H1 (cell line): ENCODE results near the gene PLPP2. TPM values are rescaled to one million over a fixed set of nuclear protein-coding genes. Genes with fewer than 3 reads are reported as not detected.

Experiments
- CTCF ChIA-PET: fragments of 300-600 bp; sonication (Branson Sonifier 250); formaldehyde crosslinking; loops from one replicate; lab custom pipeline; 2021; ENCODE audit not compliant: partially characterized antibody; lab: Charles Lee
- POLR2A ChIA-PET: fragments of 300-600 bp; sonication (Branson Sonifier 250); formaldehyde crosslinking; loops from one replicate; lab custom pipeline; 2021; ENCODE audit warnings: inconsistent platforms; ENCODE audit not compliant: partially characterized antibody; lab: Charles Lee
- DNase-seq, 2 experiments: peaks; one replicate each; pipeline versions ENCODE4 v3.0.0 to v3.0.0-alpha.2; 2010 to 2022; ENCODE audit warnings: low spot score in 2 of 2, low read depth in 1 of 2, mixed read lengths in 1 of 2
- FAIRE-seq: peaks from 2 replicates; lab custom pipeline; 2011; peaks lifted over from hg19 to GRCh38; lab: Jason Lieb, UNC
- H2AFZ ChIP-seq: 2 replicates; pipeline ENCODE4 v1.8.1; 2012; ENCODE audit warnings: low read length, inconsistent platforms
- H2AK5ac ChIP-seq: 2 replicates; pipeline ENCODE4 v1.6.1; 2013; ENCODE audit warnings: low read depth, low read length
- H2BK120ac ChIP-seq: replicated peaks from 2 replicates; pipeline ENCODE3; 2013; ENCODE audit warnings: low read depth, low read length, inconsistent platforms
- H2BK12ac ChIP-seq: 2 replicates; pipeline ENCODE4 v1.6.1; 2013; ENCODE audit warnings: low read depth, low read length
- H2BK15ac ChIP-seq: 2 replicates; pipeline ENCODE4 v1.6.1; 2013; ENCODE audit warnings: low read length
- H2BK20ac ChIP-seq: 2 replicates; pipeline ENCODE4 v1.6.1; 2013; ENCODE audit warnings: low read length
- H2BK5ac ChIP-seq: 2 replicates; pipeline ENCODE4 v1.6.1; 2013; ENCODE audit warnings: low read depth, low read length
- H3K14ac ChIP-seq: 2 replicates; pipeline ENCODE4 v1.6.1; 2013; ENCODE audit warnings: inconsistent platforms; ENCODE audit not compliant: insufficient read length
- H3K18ac ChIP-seq: 2 replicates; pipeline ENCODE4 v1.6.1; 2013; ENCODE audit warnings: low read length; ENCODE audit errors: extremely low read depth
- H3K23ac ChIP-seq: 2 replicates; pipeline ENCODE4 v1.6.1; 2013; ENCODE audit warnings: inconsistent platforms; ENCODE audit not compliant: insufficient read length
- H3K23me2 ChIP-seq: 2 replicates; pipeline ENCODE4 v1.6.1; 2013; ENCODE audit warnings: low read depth, low read length
- H3K27ac ChIP-seq: 2 replicates; pipeline ENCODE4 v1.6.1; 2011; ENCODE audit warnings: low read depth, low read length, inconsistent platforms
- H3K27me3 ChIP-seq, 4 experiments: replicated peaks in 1 of 4; 1 replicate in 1 of 4; 2 replicates in 3 of 4; pipeline versions ENCODE4 v1.6.1 to v1.8.1; 2011 to 2013; ENCODE audit warnings: low read length in 3 of 4, mild to moderate bottlenecking in 3 of 4, inconsistent platforms in 2 of 4, mixed read lengths in 2 of 4, moderate library complexity in 1 of 4; ENCODE audit not compliant: control insufficient read depth in 3 of 4, insufficient read depth in 3 of 4; ENCODE audit errors: extremely low read depth in 1 of 4
- H3K36me3 ChIP-seq, 4 experiments: 2 replicates each; pipeline versions ENCODE4 v1.6.1 to v1.8.1; 2011 to 2013; ENCODE audit warnings: mild to moderate bottlenecking in 4 of 4, low read length in 3 of 4, moderate library complexity in 2 of 4, control low read depth in 1 of 4, inconsistent platforms in 1 of 4; ENCODE audit not compliant: insufficient read depth in 4 of 4, control insufficient read depth in 2 of 4
- H3K4ac ChIP-seq: replicated peaks from 2 replicates; pipeline ENCODE3; 2013; ENCODE audit warnings: low read length, low read depth, mixed read lengths, inconsistent platforms; ENCODE audit not compliant: insufficient read length
- H3K4me1 ChIP-seq, 4 experiments: replicated peaks in 1 of 4; 1 replicate in 1 of 4; 2 replicates in 3 of 4; pipeline versions ENCODE4 v1.6.1 to v1.8.1; 2011 to 2013; ENCODE audit warnings: low read length in 3 of 4, inconsistent platforms in 2 of 4, mixed read lengths in 1 of 4; ENCODE audit not compliant: insufficient read depth in 4 of 4, control insufficient read depth in 3 of 4
- H3K4me2 ChIP-seq, 2 experiments: 2 replicates each; pipeline versions ENCODE4 v1.6.1 to v1.8.1; 2011 to 2013; ENCODE audit warnings: low read depth in 2 of 2, low read length in 2 of 2, control low read depth in 1 of 2, inconsistent platforms in 1 of 2, mild to moderate bottlenecking in 1 of 2; ENCODE audit not compliant: insufficient read depth in 1 of 2
- H3K4me3 ChIP-seq, 4 experiments: fragments of 200-600, 300-600 bp in 1 of 4; sonication (generic), shearing (Covaris generic), sonication (Bioruptor Twin) in 1 of 4; 2 replicates each; pipeline versions ENCODE4 v1.5.1 to v1.8.1; 2011 to 2016; ENCODE audit warnings: low read length in 4 of 4, low read depth in 3 of 4, control low read depth in 2 of 4, inconsistent platforms in 2 of 4, mild to moderate bottlenecking in 2 of 4, mixed read lengths in 1 of 4, moderate library complexity in 1 of 4; ENCODE audit not compliant: insufficient read depth in 2 of 4; ENCODE audit errors: extremely low read depth in 1 of 4
- H3K56ac ChIP-seq: replicated peaks from 2 replicates; pipeline ENCODE3; 2013; ENCODE audit warnings: low read depth, mild to moderate bottlenecking, mixed read lengths, low read length, inconsistent platforms; ENCODE audit not compliant: insufficient read length
- H3K79me1 ChIP-seq: 2 replicates; pipeline ENCODE4 v1.6.1; 2013; ENCODE audit warnings: low read depth, low read length, control low read depth
- H3K79me2 ChIP-seq, 2 experiments: 2 replicates each; pipeline versions ENCODE4 v1.6.1 to v1.8.1; 2012 to 2013; ENCODE audit warnings: low read length in 2 of 2, mild to moderate bottlenecking in 2 of 2, inconsistent platforms in 1 of 2; ENCODE audit not compliant: insufficient read depth in 2 of 2, control insufficient read depth in 1 of 2
- H3K9ac ChIP-seq, 4 experiments: replicated peaks in 1 of 4; 1 replicate in 1 of 4; 2 replicates in 3 of 4; pipeline versions ENCODE4 v1.6.1 to v1.8.1; 2011 to 2013; ENCODE audit warnings: low read depth in 3 of 4, low read length in 3 of 4, control low read depth in 2 of 4, mild to moderate bottlenecking in 2 of 4, moderate library complexity in 2 of 4, inconsistent platforms in 1 of 4; ENCODE audit errors: extremely low read depth in 1 of 4
- H3K9me3 ChIP-seq, 2 experiments: 2 replicates each; pipeline versions ENCODE4 v1.6.1 to v1.8.1; 2012 to 2013; ENCODE audit warnings: mild to moderate bottlenecking in 2 of 2, moderate library complexity in 2 of 2, control low read depth in 1 of 2, inconsistent platforms in 1 of 2, low read depth in 1 of 2, low read length in 1 of 2, mixed read lengths in 1 of 2; ENCODE audit not compliant: insufficient read depth in 2 of 2
- H4K20me1 ChIP-seq, 2 experiments: replicated peaks in 1 of 2; 2 replicates each; pipeline versions ENCODE3 to v1.8.1; 2011 to 2013; ENCODE audit warnings: inconsistent platforms in 2 of 2, low read length in 2 of 2, mild to moderate bottlenecking in 1 of 2; ENCODE audit not compliant: insufficient read depth in 2 of 2, control insufficient read depth in 1 of 2
- H4K5ac ChIP-seq: 2 replicates; pipeline ENCODE4 v1.6.1; 2013; ENCODE audit warnings: low read length, low read depth, mixed read lengths, inconsistent platforms; ENCODE audit not compliant: insufficient read length
- H4K8ac ChIP-seq: 2 replicates; pipeline ENCODE4 v1.8.0; 2013; ENCODE audit warnings: mild to moderate bottlenecking, moderate library complexity, low read length, inconsistent platforms; ENCODE audit not compliant: insufficient read depth; ENCODE audit errors: extremely low read depth
- H4K91ac ChIP-seq: replicated peaks from 2 replicates; pipeline ENCODE3; 2013; ENCODE audit warnings: low read length, mixed read lengths, inconsistent platforms; ENCODE audit not compliant: insufficient read length
- ATF2 ChIP-seq: IDR thresholded peaks from 2 replicates; pipeline ENCODE4 v1.6.1; 2012; ENCODE audit warnings: low read length, inconsistent platforms
- GABPA ChIP-seq: IDR thresholded peaks from 2 replicates; pipeline ENCODE4 v1.6.1; 2011; ENCODE audit warnings: mild to moderate bottlenecking, low read length, moderate library complexity, borderline replicate concordance; ENCODE audit not compliant: insufficient read depth
- KDM1A ChIP-seq: fragments of 200-600, 300-600 bp; sonication (generic); IDR thresholded peaks from 2 replicates; pipeline ENCODE4 v1.7.1; 2016; ENCODE audit warnings: mild to moderate bottlenecking, low read length, borderline replicate concordance
- WGBS, 2 experiments: shearing (Covaris generic) in 1 of 2; methylation state at CpG; one replicate each; pipeline versions ENCODE4 v1.1.6 to v1.1.7; 2013 to 2015; ENCODE audit warnings: low lambda C conversion rate in 2 of 2, mixed read lengths in 2 of 2, inconsistent platforms in 1 of 2, low coverage in 1 of 2, missing lambda C conversion rate in 1 of 2; ENCODE audit not compliant: insufficient replicate concordance in 2 of 2, insufficient coverage in 1 of 2, insufficient read length in 1 of 2; ENCODE audit errors: extremely low coverage in 1 of 2, missing lambda C conversion rate in 1 of 2; 5-methylcytosine and 5-hydroxymethylcytosine counted together
- polyA plus RNA-seq, 7 experiments: library from polyadenylated mRNA; depleted of rRNA in 3 of 7; stranded (reverse) in 5 of 7; unstranded in 2 of 7; fragments of >200 nt in 5 of 7; fragments of 200-250 nt in 2 of 7; gene quantifications; 1 replicate in 5 of 7; 2 replicates in 1 of 7; 4 replicates in 1 of 7; pipeline versions ENCODE4 v1.2.1 to v1.2.3, GENCODE V29; 2011 to 2013; ENCODE audit warnings: missing spikeins in 2 of 7, mixed read lengths in 2 of 7
- total RNA-seq: library from RNA; stranded (reverse); fragmentation: NEBNext Ultra II Directional; extraction: Animal tissue kit (Norgen Biotek cat#: 25700); gene quantifications from 2 replicates; pipeline ENCODE4 v1.2.1, GENCODE V29; 2021

PLPP2 gene
- total and polyA plus RNA-seq, 2 of the 8 experiments (the other 6 are each of a cell fraction or from before 2014, with no cell fraction given): 101 to 195 TPM

GRCh38 chr19:322616-323015 lies 31.4 kb upstream of the PLPP2 start:
- H2BK15ac ChIP-seq: no peak overlapping the region
- H3K27ac ChIP-seq: no peak overlapping the region
- H3K14ac ChIP-seq: no peak overlapping the region
- H4K5ac ChIP-seq: no peak overlapping the region
- H3K23ac ChIP-seq: no peak overlapping the region
- H2AK5ac ChIP-seq: 0 out of 2 replicates have a peak overlapping the region, but pooled peaks have one; percentile 34
- H3K36me3 ChIP-seq: peaks cover 24 to 73% (median 49%) of the 10 kb centered on the region in 4 experiments
- H3K9me3 ChIP-seq: peaks cover 8 to 14% of the 10 kb centered on the region in 2 experiments; a peak in 3 of 4 replicates
- no peak overlapping the region for H3K18ac ChIP-seq
- peaks cover 0 to 24% of the 10 kb centered on the region in 2 experiments for H4K20me1 ChIP-seq
- H3K27me3 ChIP-seq: no peaks in the 10 kb centered on the region
- H3K4me1 ChIP-seq: no peaks in the 10 kb centered on the region
- H3K23me2 ChIP-seq: peaks cover 4% of the 10 kb centered on the region; the same call in 1 of the 2 replicates
- H3K9ac ChIP-seq: no peak overlapping the region
- H3K56ac ChIP-seq: no peak overlapping the region
- ChIA-PET CTCF (no interaction called here), POLR2A (no interaction called here)
- H2BK12ac ChIP-seq: no peak overlapping the region
- H4K91ac ChIP-seq: no peak overlapping the region
- H2AFZ ChIP-seq: no peak overlapping the region
- DNase-seq (no peak), FAIRE-seq (no peak)
- peaks cover 17 to 33% of the 10 kb centered on the region in 2 experiments for H3K79me2 ChIP-seq
- H3K4me2 ChIP-seq: no peak overlapping the region
- H2BK120ac ChIP-seq: no peak overlapping the region
- no peak overlapping the region; the same call in 1 of the 2 replicates for H4K8ac ChIP-seq
- 96% methylated on average over 13 of the region's 13 CpGs; no CpG with 5 or more reads in 1 of the 2 experiments for WGBS, 2 experiments
- H3K4ac ChIP-seq: no peak overlapping the region
- H2BK20ac ChIP-seq: no peak overlapping the region
- H3K4me3 ChIP-seq: no peak overlapping the region
- H2BK5ac ChIP-seq: no peak overlapping the region
- peaks cover 12% of the 10 kb centered on the region for H3K79me1 ChIP-seq
- no peak for TF ChIP-seq KDM1A
- no peak for TF ChIP-seq ATF2
- TF ChIP-seq GABPA: no peak
